Measurements from ENCODE around the gene APOO.
"Not testable (repeated sequence)": the region's sequence is repeated elsewhere in the genome, so short reads cannot be mapped to it uniquely, and the experiment has no call there.

The APOO gene

GRCh38 chrX:23890933-23891332, 16.8 kb downstream of the APOO start:
- H3K27me3 Mint-ChIP-seq, result no peaks in the 10 kb centered on the region
- peaks cover 3% of the 10 kb centered on the region for H3K4me1 Mint-ChIP-seq
- DNase-seq, result no peak
- no peak for ATAC-seq
- no peaks in the 10 kb centered on the region for H3K36me3 Mint-ChIP-seq (ENCODE audit: low read depth)
- no peaks in the 10 kb centered on the region for H3K9me3 Mint-ChIP-seq
- H3K4me3 Mint-ChIP-seq, result no peak overlapping the region
- no peak overlapping the region for H3K27ac Mint-ChIP-seq

DNA sequence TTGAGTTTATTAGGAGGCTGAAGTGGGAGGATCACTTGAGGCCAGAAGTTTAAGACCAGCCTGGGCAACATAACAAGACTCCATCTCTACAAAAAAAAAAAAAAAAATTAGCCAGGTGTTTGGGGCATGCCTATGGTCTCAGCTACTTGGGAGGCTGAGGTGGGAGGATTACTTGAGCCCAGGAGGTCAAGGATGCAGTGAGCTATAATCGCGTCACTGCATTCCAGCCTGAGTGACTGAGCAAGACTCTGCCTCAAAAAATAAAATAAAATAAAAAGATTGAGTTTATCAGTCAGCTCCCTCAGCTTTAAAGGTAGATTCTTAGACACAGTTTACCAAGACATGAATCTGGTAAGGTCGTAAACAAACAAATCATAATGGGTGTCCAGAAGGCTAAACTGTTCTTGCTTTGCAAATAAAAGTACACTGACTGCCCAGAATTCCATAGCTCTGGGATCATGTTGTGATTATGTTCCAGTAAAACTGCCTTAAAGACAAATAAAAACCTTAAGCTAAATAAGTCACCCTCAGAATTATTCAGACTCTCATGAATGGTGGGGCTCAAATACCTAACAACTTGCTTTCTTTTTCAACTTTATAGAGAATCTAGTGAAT, 18.7 kb downstream of the APOO start:
- Mint-ChIP-seq H3K9me3 (no peaks in the 10 kb centered on the region), H3K27me3 (no peaks in the 10 kb centered on the region), H3K36me3 (ENCODE audit: low read depth) (peaks cover 2% of the 10 kb centered on the region), H3K27ac (no peak overlapping the region), H3K4me1 (peaks cover 9% of the 10 kb centered on the region), H3K4me3 (no peak overlapping the region)
- no peak for DNase-seq
- ATAC-seq, result no peak

DNA sequence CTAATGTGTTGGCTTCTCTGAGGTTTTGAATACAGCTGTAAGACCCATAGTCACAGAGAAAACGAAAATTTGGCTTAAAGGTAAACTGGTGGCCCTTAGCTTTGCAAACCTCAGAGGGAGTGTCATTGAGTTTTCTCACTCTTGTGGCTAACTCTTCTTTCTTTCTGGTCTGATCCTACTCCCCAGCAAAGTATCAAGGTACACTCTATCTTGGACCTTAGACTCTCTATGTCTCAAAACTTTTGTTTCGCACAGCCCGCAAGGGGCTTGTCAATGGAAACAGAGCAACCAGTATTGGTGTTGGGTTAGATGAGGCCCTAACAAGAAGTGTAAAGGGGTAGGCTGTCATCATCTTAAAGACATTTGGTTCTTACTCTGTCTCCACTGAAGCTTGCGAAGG, 19.8 kb downstream of the APOO start:
- Mint-ChIP-seq H3K4me3 (no peak overlapping the region), H3K27me3 (no peaks in the 10 kb centered on the region), H3K27ac (no peak overlapping the region), H3K4me1 (peaks cover 17% of the 10 kb centered on the region), H3K36me3 (ENCODE audit: low read depth) (peaks cover 2% of the 10 kb centered on the region), H3K9me3 (no peaks in the 10 kb centered on the region)
- no peak for DNase-seq
- ATAC-seq, result no peak

DNA sequence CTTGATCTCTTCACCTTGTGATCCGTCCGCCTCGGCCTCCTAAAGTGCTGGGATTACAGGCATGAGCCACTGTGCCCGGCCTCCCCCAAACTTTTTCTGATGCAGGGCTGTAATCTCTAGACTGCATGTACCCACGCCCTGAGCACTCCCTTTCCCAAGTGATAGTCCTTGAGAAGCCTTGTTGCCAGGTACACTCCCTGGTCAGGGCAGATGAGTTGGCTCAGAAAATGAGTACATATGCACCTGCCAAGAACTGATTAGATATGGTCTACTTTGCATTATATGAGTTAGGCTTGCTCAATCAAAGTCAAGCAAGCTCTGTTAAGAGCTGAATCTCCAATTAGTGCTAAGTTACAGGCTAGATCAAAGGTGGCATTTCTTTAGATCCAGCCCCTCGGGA, 20.3 kb downstream of the APOO start:
- H3K36me3 Mint-ChIP-seq (ENCODE audit: low read depth), result peaks cover 2% of the 10 kb centered on the region
- no peaks in the 10 kb centered on the region for H3K9me3 Mint-ChIP-seq
- H3K27ac Mint-ChIP-seq, result no peak overlapping the region
- ATAC-seq, result no peak
- no peaks in the 10 kb centered on the region for H3K27me3 Mint-ChIP-seq
- DNase-seq, result no peak
- peaks cover 17% of the 10 kb centered on the region for H3K4me1 Mint-ChIP-seq
- no peak overlapping the region for H3K4me3 Mint-ChIP-seq

DNA sequence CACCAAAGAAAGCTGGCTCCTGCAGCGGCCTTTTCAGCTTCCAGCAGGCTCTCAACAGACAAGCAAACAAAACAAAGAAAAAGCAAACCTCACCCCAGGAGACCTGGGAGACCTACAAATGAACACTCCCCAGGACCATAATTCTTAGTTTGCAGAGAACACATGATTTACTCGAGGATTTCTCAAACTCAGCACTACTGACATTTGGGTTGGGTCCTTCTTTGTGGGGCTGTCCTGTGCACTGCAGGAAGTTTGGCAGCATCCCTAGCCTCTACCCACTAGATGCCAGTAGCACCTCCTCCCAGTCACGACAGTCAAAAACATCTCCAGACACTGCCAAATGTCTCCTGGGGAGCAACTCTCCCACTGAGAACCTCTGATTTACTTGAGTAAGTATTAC, 21.9 kb downstream of the APOO start:
- ATAC-seq, result no peak
- H3K9me3 Mint-ChIP-seq, result no peaks in the 10 kb centered on the region
- H3K27me3 Mint-ChIP-seq, result no peaks in the 10 kb centered on the region
- H3K36me3 Mint-ChIP-seq (ENCODE audit: low read depth), result peaks cover 2% of the 10 kb centered on the region
- no peak overlapping the region for H3K27ac Mint-ChIP-seq
- DNase-seq, result no peak
- H3K4me3 Mint-ChIP-seq, result no peak overlapping the region
- peaks cover 17% of the 10 kb centered on the region for H3K4me1 Mint-ChIP-seq

GRCh38 chrX:23884427-23885024, 23.2 kb downstream of the APOO start:
- Mint-ChIP-seq H3K27ac (no peak overlapping the region), H3K9me3 (no peaks in the 10 kb centered on the region)
- no peak for ATAC-seq

GRCh38 chrX:23883737-23884354, 23.9 kb downstream of the APOO start:
- Mint-ChIP-seq H3K4me3 (no peak overlapping the region), H3K36me3 (ENCODE audit: low read depth) (peaks cover 4% of the 10 kb centered on the region), H3K27ac (peak overlapping the region; percentile 68), H3K27me3 (no peaks in the 10 kb centered on the region), H3K9me3 (no peaks in the 10 kb centered on the region), H3K4me1 (peaks cover 17% of the 10 kb centered on the region)
- peak; percentile 93 for ATAC-seq
- peak; percentile 9 for DNase-seq

More at GRCh38 chrX:23884427-23885024, 23.2 kb downstream of the APOO start:
- H3K27me3 Mint-ChIP-seq, result no peaks in the 10 kb centered on the region
- peaks cover 17% of the 10 kb centered on the region for H3K4me1 Mint-ChIP-seq
- no peak for DNase-seq
- H3K36me3 Mint-ChIP-seq (ENCODE audit: low read depth), result peaks cover 4% of the 10 kb centered on the region
- H3K4me3 Mint-ChIP-seq, result no peak overlapping the region

DNA sequence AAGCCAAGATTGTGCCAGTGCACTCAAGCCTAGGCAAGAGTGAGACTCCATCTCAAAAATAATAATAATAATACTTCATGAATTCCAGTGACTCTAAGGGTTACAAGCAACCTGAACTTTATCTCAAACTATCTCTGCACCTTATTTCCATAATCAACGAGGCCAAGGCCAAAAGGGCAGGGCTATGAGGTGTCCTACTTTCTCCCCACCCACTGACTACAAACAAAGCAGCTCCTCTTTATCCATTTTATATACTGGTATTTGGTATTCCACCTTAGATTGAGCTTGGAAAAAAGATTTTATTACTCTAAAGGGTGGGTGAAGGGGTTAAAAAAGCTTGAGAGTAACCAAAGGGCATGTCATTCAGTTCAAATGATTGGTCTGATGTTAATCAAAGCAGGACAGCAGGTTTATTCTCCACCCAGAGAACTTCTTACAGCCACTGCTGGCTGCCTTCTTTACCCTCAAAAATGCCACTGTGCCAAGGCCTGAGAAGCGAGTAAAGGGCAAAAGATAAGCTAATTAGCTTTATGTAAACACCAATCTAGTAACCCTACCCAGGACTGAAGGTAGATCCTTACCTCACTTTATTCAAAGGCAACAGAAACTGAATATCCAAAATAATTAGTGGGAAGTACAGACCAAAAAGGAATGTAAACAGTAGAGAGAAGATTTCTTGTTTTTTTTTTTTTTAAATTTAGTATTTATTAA, 28.2 kb downstream of the APOO start:
- Mint-ChIP-seq H3K4me3 (no peak overlapping the region), H3K9me3 (no peaks in the 10 kb centered on the region), H3K4me1 (peaks cover 13% of the 10 kb centered on the region), H3K36me3 (ENCODE audit: low read depth) (peaks cover 4% of the 10 kb centered on the region), H3K27me3 (no peaks in the 10 kb centered on the region), H3K27ac (no peak overlapping the region)
- no peak for DNase-seq
- no peak for ATAC-seq

GRCh38 chrX:23871905-23872546, 35.7 kb downstream of the APOO start:
- Mint-ChIP-seq H3K27ac (no peak overlapping the region), H3K36me3 (ENCODE audit: low read depth) (no peaks in the 10 kb centered on the region), H3K9me3 (no peaks in the 10 kb centered on the region), H3K27me3 (no peaks in the 10 kb centered on the region), H3K4me3 (no peak overlapping the region), H3K4me1 (no peaks in the 10 kb centered on the region)
- ATAC-seq (no peak), DNase-seq (no peak)

- Mint-ChIP-seq H3K36me3 (ENCODE audit: low read depth) (no peaks in the 10 kb centered on the region), H3K27me3 (no peaks in the 10 kb centered on the region), H3K9me3 (no peaks in the 10 kb centered on the region), H3K4me3 (no peak overlapping the region), H3K4me1 (no peaks in the 10 kb centered on the region), H3K27ac (no peak overlapping the region)
- DNase-seq (no peak), ATAC-seq (no peak)
Measured at GRCh38 chrX:23870041-23870440, 37.7 kb downstream of the APOO start.

DNA sequence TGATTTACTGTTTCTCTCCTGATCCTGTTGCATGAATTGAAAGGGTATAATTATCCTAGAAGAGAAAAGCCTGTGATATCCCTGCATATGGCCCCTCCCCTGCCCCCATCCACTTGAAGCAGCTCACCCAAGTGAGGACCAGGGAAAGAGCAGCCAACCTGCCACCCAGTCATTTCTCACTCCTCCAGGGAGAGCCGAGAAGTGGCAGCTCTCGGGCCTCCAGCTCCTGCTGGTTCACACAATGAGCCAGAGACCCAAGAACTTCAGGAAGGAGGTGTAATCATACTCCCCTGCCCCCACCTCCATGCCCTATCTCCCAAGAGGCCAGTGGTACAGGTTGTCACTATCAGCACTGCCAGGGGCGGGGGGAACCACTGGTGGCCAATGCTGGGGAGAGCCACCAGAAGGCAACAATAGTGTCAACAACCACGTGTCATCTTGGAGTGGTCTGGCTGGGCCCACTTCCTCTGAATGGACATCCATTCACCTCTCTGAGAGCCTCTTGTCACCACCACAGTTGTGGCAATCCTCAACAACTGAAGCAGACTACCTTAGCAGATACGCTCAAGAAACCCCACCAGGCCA, 42.9 kb downstream of the APOO start:
- H3K4me1 Mint-ChIP-seq, result peaks cover 4% of the 10 kb centered on the region
- ATAC-seq (no peak), DNase-seq (no peak)
- no peaks in the 10 kb centered on the region for H3K36me3 Mint-ChIP-seq (ENCODE audit: low read depth)
- H3K27me3 Mint-ChIP-seq, result no peaks in the 10 kb centered on the region
- no peaks in the 10 kb centered on the region for H3K9me3 Mint-ChIP-seq
- no peak overlapping the region for H3K27ac Mint-ChIP-seq
- H3K4me3 Mint-ChIP-seq, result no peak overlapping the region

DNA sequence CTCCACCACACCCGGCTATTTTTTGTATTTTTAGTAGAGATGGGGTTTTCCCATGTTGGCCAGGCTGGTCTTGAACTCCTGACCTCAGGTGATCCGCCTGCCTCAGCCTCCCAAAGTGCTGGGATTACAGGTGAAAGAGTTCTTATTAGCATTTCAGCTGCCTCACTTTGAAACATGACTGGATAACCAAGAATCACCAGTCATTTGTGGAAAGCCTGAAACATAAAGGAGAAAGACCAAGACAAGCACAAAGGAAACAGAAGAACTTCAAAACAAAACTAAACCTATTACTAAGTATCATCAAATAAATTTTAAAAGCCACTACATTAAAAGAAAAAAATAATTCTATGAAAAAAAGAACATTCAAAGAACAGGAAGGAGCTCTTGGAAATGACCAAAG, 45.8 kb downstream of the APOO start:
- DNase-seq; H3K9me3 Mint-ChIP-seq; H3K27ac Mint-ChIP-seq; H3K27me3 Mint-ChIP-seq; H3K4me3 Mint-ChIP-seq; ATAC-seq; H3K4me1 Mint-ChIP-seq; H3K36me3 Mint-ChIP-seq (ENCODE audit: low read depth): not testable (repeated sequence)

- H3K4me1 Mint-ChIP-seq, result peaks cover 4% of the 10 kb centered on the region
- H3K27me3 Mint-ChIP-seq, result no peaks in the 10 kb centered on the region
- peak; percentile 66 for ATAC-seq
- DNase-seq, result peak; percentile 5
- no peak overlapping the region for H3K27ac Mint-ChIP-seq
- H3K4me3 Mint-ChIP-seq, result no peak overlapping the region
- H3K9me3 Mint-ChIP-seq, result no peaks in the 10 kb centered on the region
- no peaks in the 10 kb centered on the region for H3K36me3 Mint-ChIP-seq (ENCODE audit: low read depth)
Measured at GRCh38 chrX:23861215-23861896, 46.4 kb downstream of the APOO start.

DNA sequence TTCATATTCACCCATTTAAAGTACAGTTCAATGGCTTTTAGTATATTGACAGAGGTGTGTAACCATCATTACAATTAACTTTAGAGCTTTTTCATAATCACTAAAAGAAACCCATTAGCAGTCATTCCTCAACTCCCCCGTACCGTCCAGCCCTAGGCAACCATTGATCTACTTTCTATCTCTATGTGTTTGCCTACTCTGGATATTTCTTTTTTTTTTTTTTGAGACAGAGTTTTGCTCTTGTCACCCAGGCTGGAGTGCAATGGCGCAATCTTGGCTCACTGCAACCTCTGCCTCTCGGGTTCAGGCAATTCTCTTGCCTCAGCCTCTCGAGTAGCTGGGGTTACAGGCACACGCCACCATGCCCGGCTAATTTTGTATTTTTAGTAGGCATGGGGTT, 48.5 kb downstream of the APOO start:
- not testable (repeated sequence) for H3K27me3 Mint-ChIP-seq; H3K4me3 Mint-ChIP-seq; ATAC-seq; H3K4me1 Mint-ChIP-seq; DNase-seq; H3K27ac Mint-ChIP-seq; H3K9me3 Mint-ChIP-seq; H3K36me3 Mint-ChIP-seq (ENCODE audit: low read depth)

Data from activated naive CD8-positive, alpha-beta T cell treated with anti-CD3 and anti-CD28 coated beads, Interleukin-2, amount 50 U/mL, for 24 hours (primary cell).